GM19043 (cell line): ENCODE results near the gene IFT27.

Source experiments
- ATAC-seq: cut with Tn5 transposase; IDR thresholded peaks from one replicate; pipeline ENCODE4 v1.9.1; 2021; ENCODE audit warnings: low read depth; ENCODE audit not compliant: unreplicated experiment

The IFT27 gene

DNA sequence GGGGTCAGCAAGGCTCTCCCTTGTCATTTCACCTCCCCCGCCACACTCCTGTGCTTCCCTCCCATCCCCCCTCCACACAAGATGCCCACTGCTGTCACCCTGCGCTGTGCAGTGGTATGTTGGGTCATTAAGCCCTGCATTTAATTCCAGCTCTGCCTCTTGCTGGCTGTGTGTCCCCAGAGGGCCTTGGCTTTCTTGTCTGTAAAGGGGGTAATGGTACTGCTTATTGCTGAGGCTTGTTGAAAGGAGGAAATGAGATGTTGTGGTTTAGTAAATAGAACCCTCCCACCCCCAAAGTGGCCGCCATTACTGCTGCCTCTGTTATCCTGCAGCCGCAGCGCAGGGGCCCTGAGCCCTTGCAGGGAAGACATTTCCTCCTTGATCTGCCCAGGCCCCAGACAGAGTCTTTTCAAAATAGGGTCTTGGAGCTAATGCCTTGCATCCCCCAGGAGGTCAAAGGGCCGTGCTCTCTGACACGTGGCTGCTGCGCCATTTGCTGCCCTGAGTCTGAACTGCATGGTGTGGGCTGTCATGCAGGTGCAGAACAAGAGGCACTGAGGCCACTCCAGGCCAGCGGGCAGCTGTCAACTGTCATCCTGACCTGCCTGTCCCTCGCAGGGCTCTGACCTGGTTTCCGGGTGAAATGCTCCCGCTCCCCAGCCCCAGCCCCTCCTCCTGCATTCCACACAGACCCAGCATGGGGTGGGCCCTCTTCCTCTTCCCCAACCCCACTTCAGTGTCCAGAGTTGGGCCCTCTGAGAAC is 22.2 kb upstream of the IFT27 start:
- no peak for ATAC-seq

DNA sequence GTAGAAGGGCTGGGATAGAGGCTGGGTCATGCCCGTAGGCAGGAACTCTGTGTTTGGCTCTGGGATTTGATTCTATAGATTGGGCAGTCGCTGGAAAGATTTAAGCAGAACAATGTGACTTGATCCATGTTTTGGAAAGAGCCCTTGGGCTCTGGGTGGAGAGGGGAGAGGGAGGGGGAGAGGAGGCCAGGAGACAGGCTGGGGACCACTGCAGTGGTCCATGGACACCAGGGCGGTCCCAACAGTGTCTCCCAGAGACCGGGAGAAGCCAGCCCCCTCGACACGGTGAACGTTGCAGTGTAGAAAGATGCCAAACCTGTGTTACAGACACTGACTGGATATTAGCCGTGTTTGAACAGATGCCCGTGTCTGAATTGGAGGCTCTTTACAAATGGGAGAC is 21.5 kb upstream of the IFT27 start:
- no peak for ATAC-seq

DNA sequence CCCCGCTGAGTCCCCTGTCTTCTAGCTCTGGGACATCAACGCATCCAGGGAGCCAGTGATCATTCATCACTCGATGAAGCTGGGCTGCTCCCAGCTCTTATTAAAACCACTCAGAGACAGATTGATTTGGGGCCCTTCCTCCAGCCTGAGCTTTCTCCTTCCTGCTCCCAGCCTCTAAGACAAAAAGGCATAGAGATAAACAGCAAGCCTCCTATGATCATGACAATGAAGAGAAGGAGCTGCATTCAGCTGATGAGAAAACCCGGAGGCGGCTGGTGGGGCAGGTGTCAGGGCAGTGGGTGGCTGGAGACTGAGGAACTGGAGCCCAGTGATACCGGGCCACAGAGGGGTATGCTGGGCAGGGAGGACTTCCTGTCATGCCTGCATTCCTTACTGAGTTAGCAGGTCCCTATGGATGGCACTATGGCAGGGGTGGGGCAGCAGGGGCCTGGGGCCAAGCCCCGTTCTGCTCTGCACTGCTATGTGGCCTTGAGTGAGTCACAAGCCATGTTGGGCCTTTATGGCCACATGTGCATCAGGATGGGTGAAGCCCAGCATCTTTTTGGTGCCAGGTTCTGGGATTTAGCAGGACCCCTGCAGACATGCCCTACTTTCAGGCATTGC is 20.7 kb upstream of the IFT27 start:
- no peak for ATAC-seq

DNA sequence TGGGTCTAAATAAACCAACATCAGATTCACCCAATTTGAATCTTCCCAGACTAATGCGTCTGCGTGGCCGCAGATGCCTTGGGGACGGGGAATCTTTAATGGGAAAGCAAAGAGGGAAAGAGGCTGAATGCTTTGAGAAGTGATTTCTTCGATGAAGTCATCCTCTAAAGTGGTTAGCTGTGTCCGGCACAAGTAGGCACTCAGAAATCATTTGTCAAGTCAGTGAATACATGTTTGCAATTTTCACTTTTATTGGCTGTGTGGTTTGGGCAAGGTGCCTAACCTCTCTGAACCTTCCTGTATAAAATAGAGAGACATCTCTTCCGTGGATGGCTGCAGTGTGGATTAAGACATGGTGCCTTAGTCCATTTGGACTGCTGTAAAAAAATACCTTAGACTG is 19.7 kb upstream of the IFT27 start:
- ATAC-seq: no peak

DNA sequence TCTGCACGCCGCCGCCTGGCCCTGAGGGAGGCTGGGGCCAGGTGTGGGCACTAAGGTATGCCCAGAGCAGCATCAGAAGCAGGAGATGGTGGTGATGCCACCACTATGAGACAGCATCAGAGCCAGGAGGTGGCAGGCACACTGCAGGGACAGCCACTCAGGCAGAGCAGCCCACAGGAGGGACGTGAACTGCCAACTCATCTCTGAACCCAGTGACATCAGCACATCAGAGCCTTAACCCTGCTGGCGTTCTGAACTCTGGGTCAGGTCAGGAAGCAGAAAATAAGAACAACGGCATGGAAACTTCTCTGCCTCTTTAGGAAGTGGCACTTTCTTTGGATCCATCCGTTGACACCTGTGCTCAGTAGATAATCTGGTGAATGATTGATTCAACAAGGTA is 14.7 kb upstream of the IFT27 start:
- no peak for ATAC-seq

DNA sequence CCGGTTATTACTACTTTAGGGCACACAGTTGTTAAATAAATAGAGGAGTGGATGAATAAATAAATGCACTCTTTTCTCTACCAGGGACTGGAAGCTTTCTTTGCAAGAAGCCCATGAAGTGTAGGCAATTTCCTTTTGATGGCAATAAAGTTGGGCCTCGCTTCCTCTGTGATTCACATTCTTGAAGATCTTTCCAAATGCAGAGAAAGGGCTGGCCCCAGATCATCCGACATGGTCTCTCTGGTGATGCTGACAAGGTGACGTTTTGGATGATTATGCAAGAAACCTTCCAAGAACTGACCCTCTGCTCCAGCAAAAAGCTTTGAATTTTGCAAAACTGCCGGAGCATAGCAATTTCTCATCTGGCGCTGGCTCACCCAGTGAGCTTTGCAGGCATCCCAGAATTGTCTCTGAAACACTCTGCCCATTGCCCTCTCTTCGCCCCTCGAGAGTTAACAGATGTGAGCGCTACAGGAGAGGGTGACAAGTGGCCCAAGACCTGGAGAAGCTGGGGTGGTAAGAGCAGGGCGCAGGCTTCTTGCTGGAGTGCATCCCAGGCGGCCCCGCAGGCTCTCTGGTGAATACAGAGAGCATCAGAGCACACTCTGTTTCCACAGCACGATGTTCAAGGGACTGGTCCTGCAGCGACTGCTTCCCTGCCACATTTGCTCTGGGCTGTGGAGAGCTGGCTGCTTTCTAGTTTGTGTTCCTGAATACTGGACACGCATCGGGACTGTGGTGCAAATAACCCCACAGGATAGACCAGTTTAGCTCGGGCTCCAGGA is 11.5 kb upstream of the IFT27 start:
- ATAC-seq: no peak

DNA sequence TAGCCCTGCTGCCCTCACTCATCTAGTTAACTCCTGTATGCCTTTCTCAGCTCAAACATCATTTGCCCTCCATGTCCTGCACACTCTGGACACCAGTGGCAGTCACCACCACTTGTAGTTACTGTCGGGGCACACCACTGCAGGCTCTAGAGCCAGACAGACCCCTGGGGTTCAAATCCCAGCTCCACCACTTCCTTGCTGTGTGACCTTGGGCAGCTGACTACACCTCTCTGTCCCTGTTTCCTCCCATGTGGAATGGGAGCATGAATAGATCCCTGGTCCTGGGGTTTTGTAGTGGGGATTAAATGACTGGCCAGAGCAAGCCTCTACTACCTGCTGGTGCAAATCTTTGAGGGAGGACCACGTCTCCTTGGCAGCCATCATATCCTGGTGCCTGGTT is 7.8 kb upstream of the IFT27 start:
- ATAC-seq: no peak

DNA sequence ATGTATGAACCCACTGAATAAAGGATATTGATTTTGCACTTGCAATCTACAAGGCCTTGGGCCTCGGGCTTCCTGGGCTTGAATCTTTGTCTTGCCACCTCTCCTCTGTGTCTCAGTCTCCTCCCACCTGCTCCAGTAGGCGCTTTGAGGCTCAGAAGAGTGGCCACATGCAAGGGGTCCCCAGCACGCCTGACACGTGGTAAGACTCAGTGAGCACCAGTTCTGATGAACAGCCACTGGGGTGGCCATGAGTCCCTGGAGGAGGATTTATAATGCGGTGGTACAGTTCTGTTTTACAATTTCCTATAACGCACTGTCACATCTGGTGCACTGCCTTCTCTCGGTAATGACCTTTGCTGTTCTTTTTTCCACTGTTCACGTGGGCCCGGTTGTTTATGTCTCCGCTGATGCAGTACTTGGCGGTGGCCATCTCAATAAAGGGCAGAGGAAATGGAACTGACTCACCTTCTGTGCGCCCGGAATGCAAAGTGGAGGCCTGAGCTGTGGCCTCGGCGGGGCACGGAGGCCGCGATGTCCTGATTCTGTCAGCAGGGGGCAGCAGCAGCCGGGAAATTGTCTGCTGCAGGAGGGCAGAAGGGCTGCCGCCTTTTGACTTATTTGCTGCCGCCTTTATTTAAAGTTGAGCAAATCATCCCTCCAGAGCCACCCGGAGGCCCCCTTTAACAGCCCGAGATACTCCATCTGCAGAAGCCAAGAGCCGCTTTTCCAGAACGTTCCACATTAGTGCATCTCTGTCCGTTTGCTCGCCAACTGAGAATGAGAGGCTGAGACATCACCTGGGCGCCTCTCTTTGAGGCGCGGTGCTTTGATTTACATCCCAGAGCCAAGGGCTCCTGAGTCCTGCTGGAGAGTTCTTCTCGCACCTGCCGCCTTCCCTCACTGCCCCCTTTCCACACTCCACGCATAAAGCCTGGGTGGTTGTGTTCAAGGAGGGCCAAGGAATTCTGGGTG is 6.0 kb upstream of the IFT27 start:
- no peak for ATAC-seq

DNA sequence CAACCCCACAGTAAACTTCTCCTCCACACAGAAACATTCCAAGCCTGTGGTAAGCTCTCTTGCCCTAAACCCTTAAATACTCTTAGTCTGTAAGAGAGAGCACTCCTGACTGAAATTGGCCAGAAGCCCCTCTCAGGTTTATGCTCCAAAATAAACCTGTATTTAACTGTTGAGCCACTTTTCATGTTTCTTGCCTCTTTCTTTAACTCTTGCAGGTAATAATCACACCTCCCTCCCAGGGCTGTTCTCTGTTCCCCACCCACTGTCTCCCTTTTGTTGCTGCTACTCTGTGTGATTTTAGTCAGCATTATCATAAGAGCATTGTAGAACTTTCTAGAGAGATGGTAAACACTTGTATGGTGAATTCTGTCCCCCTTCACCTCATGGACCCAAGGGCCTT is 2.1 kb upstream of the IFT27 start:
- ATAC-seq: no peak

DNA sequence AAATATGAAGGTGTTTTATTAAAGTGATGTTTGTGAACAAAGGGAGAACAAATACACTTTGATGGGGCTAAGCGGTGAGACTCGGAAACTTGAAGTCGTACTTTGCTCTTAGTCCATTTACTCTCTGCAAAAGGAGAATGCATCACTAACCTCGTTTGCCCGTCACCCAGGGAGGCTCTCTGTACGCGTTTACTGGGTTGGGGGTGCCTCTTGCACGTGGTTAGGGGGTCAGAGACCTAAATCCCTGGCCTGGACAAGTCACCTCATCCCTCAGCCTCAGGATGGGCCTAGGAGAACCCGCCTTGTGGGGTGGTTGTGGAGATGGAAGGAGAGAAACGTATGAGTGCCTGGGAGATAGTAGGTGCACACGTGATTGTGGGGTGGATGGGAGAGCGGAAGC is 803 bp upstream of the IFT27 start:
- no peak for ATAC-seq

DNA sequence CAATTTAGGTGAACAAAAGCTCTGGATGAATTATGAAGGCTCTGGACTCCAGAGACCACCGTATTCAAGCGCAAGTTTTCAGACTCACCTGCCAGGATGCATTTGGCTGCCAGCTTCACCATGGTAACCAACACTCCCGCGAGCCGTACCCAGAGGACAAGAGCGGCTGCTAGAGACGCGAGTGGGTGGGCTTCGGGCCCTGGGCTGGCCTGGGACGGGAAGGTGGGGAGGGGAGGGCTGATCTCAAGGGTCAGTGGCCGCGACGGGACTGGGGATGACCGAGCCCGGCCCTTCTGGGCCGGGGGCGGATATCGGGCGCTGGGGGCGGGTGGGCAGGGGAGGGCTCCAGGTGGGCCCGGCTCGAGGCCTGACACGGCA is 344 bp downstream of the IFT27 start:
- ATAC-seq: no peak

DNA sequence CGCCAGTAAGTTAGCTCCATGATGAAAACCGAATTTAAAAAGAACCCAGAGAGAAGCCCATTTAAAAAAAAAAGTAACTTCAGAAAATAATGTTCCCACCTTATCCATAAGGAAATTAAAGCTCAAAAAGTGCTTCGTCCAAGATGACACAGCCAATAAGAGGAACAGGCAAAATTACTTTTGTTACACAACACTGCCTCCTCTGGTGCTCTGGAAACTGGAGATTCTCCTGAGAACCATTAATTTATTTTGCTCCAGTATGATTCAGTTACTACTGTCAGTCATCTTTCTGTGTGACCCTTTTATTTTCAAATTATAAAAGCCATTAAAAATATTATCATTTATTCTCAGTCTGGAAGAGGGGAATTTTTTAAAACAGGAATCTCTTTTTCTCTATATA is 2.0 kb downstream of the IFT27 start:
- no peak for ATAC-seq

DNA sequence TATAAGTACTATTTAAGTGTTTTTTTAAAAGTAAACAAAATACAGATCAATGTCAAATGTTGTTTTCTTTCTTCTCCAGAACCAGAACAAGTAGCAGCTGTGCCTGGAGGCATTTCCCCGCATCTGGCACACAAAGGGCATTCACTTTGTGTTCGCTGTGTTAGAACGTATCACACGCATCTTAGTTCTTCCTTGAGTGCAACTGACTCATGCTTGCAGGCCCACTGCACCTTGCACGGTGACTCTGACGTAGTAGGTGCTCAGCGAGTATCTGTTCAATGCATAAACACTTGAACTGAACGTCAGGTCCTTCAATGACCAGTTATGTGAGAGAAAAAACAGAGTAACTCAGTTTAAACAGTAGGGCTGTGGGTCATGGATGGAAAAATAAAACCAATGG is 3.5 kb downstream of the IFT27 start:
- no peak for ATAC-seq

DNA sequence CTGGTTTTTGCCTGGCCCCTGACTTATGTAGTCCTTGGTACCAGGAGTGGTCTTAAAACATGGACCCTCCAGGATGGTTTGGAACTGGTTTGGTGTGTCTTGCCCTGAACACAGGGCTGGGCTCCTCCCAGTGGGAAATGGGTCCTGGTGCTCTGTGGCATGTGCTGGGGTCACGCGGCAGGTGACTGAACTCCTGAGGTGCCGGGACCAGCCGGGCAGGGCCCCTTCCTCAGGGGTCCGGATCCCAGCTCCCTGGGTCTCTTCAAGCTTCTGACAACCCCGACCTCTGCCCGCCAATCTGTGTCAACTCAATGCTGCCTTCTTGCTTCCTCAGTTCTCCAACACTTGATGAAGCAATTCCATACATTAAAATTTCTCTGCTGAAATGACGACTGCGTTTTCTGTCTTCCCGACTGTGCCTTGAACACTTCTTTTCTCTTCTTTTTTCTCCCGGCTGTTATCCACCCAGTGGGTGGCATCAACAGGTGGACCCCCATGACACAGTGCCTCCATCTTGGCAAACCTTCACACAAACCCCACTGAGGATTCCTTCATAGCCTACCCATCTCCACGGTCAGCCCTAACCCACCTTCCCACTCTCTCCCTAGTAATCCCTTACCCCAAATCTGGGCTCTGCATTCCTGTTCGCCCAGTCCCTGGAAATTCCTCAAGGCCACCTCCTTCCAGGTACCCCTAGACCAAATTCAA is 4.4 kb downstream of the IFT27 start:
- ATAC-seq: no peak

DNA sequence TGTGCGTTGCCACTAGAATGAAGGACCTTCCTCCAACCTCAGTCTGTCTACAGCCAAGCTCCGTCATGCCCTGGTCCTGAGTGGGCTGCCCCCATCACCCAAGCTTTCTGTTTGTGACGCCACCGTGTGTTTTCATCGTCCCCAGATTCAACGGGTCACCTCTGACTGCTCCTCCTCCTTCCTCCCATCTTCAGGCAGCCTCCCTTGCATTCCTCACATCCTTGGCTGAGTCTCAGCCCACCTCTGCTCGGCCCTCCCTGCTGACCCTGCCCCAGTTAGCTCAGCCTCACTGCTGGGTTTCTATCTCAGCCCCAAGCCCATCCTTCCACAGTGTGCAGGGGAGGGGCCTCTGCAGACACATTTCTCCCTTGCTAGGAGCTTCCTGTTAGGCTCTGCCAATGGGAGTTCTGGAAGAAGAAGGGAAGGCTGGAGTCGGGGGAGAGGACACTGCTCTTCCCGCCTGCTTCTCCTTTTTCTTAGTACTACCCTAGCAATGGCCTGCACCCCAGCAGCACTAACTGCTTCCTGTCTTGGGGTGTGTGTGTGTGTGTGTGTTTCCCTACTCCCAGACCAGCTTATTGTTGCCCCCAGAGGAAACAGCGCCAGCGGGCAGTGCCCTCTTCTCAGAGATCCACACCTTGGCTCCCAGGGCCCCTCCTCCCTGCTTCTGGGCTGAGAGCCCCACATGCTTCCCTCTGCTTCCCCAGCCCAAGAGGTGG is 5.2 kb downstream of the IFT27 start:
- no peak for ATAC-seq

DNA sequence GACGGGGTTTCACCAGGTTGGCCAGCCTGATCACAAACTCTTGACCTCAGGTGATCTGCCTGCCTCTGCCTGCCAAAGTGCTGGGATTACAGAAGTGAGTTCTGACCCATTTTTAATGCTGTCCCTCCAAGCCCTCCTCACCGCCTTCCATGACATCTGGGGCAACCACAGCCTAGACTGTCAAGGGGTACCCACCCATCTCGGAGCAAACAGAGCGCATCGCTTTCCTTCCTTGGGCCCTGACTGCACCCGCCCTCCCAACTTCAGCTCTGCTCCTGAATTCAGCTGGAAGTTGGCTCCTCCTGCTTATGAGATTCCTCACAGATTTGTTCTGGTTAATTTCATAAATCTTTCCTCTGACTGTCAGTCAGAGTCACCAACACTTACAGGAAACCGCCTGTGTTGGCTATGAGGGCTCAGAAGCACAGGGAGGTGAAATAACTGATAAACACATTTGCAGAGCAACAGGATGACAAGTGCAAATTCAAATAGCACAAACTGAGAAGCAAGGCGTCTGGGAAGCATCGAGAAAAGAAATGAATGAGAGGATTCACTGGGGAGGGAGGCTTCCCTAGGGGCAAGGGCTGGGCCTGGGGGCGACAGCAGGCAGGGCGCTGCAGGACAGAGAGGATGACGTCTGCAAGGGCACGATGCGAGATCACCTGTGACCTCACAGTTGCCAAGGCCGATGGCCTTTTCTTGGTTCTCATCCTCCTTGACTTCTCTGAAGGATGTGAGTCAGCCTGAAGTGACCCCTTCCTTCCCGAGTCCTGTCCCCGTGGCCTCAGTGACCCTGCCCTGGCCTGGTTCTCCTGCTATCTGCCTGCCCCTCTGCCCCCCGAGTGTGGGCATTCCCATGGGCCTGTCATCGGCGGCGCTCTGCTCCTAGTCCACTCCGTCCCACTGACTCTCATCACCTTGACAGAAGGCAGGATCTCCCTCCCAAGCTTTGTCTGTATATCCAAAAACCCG is 6.1 kb downstream of the IFT27 start:
- no peak for ATAC-seq

DNA sequence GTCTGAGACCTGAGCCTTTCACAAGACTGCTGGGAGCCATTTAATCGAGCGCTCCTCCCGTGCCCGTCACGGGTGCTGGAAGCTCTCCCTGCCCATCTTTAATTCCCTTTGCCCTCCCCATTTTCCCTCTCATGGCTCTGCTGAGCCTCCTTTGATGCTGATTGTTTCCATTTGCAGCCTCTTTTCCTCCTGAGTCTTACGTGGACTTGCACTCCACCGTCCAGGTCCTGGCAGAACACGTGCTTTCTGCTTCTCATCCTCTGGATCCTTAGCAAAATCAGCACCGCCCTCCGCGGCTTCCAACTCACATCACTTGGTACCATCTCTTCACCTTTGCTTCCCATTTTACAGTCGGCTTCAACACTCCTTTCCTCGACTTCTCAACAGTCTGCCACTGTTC is 7.3 kb downstream of the IFT27 start:
- ATAC-seq: no peak

DNA sequence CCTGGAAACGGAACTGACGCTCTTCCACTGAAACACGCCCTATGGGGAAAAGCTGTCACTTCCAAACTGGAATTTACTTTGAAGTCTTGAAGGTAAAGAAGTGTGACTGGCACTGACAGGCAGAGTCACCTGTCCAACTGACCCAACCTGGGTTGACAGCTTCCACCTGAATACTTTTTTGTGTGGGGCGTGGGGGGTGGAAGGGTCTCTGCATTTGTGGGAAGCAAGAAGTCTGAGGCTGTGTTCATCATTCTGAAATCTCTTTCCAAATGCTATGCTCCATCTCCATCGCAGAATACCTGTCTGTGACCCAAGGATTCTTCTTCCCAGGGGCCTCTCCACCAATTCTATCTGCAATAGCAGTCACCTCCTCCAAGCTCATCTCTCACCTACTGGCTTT is 7.8 kb downstream of the IFT27 start:
- ATAC-seq: no peak
